Fibroblast of lung (primary cell): ENCODE measurements around the gene FNBP1L.
"Not testable (repeated sequence)": the region's sequence is repeated elsewhere in the genome, so short reads cannot be mapped to it uniquely, and the experiment has no call there.

Source experiments
- CTCF ChIP-seq, 2 donors: IDR thresholded peaks in 1 of 2; conservative IDR thresholded peaks in 1 of 2; 1 replicate in 1 of 2; 2 replicates in 1 of 2; pipeline ENCODE4 v1.5.1; 2011 to 2012; ENCODE audit warnings: low read length in 2 of 2, control low read depth in 1 of 2, inconsistent platforms in 1 of 2, low read depth in 1 of 2, mild to moderate bottlenecking in 1 of 2
- EZH2 ChIP-seq: IDR thresholded peaks from 2 replicates; pipeline ENCODE4 v1.5.1; 2012; ENCODE audit warnings: low read length, control low read depth, mild to moderate bottlenecking; ENCODE audit errors: missing control alignments

DNA sequence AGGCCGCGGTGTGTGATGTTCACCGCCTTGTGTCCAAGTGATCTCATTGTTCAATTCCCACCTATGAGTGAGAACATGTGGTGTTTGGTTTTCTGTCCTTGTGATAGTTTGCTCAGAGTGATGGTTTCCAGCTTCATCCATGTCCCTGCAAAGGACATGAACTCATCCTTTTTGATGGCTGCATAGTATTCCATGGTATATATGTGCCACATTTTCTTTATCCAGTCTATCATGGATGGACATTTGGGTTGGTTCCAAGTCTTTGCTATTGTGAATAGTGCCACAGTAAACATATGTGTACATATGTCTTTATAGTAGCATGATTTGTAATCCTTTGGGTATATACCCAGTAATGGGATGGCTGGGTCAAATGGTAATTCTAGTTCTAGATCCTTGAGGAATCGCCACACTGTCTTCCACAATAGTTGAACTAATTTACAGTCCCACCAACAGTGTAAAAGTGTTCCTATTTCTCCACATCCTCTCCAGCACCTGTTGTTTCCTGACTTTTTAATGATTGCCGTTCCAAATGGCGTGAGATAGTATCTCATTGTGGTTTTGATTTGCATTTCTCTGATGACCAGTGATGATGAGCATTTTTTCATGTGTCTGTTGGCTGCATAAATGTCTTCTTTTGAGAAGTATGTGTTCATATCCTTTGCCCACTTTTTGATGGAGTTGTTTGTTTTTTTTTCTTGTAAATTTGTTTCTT, 17.6 kb downstream of the FNBP1L start:
- TF ChIP-seq CTCF (conservative IDR thresholded peaks at IDR 0.05 in 1 of 2, IDR thresholded peaks at IDR 0.05 in 1 of 2; ENCODE audit: low read depth in 1 of 2, low read length in 2 of 2); EZH2: not testable (repeated sequence)
